KMS-11 (cell line): ENCODE data around the gene FBXO34.

Experiments used
- H2AFZ ChIP-seq: fragments of 200-600 bp; sonication (generic); 2 replicates; pipeline ENCODE4 v1.6.1; 2016; ENCODE audit warnings: antibody characterized with exemption, mixed run types, low read depth
- H3K27ac ChIP-seq: fragments of 200-600 bp; sonication (generic); 2 replicates; pipeline ENCODE4 v1.6.1; 2016; ENCODE audit warnings: mild to moderate bottlenecking, mixed run types
- H3K27me3 ChIP-seq: fragments of 200-600 bp; sonication (generic); 2 replicates; pipeline ENCODE4 v1.6.1; 2017; ENCODE audit warnings: mild to moderate bottlenecking, low read depth, mixed run types, moderate library complexity; ENCODE audit not compliant: insufficient read depth
- H3K36me3 ChIP-seq: fragments of 200-600 bp; sonication (generic); 2 replicates; pipeline ENCODE4 v1.6.1; 2017; ENCODE audit warnings: mild to moderate bottlenecking, mixed run types; ENCODE audit not compliant: insufficient read depth
- H3K4me1 ChIP-seq: fragments of 200-600 bp; sonication (generic); 2 replicates; pipeline ENCODE4 v1.6.1; 2016; ENCODE audit warnings: mild to moderate bottlenecking, low read depth, mixed run types; ENCODE audit not compliant: poor library complexity, severe bottlenecking
- H3K4me2 ChIP-seq: fragments of 200-600 bp; sonication (generic); 2 replicates; pipeline ENCODE4 v1.7.0; 2016; ENCODE audit warnings: mild to moderate bottlenecking, mixed run types
- H3K4me3 ChIP-seq: fragments of 200-600 bp; sonication (generic); IDR thresholded peaks from 2 replicates; pipeline ENCODE4 v1.6.1; 2017; ENCODE audit warnings: low read depth, low read length, mixed read lengths; ENCODE audit not compliant: insufficient read depth
- H3K79me2 ChIP-seq: fragments of 200-600 bp; sonication (generic); 2 replicates; pipeline ENCODE4 v1.6.1; 2016; ENCODE audit warnings: low read depth, mixed run types; ENCODE audit not compliant: insufficient read depth
- H3K9ac ChIP-seq: fragments of 200-600 bp; sonication (generic); 2 replicates; pipeline ENCODE4 v1.6.1; 2016; ENCODE audit warnings: mild to moderate bottlenecking, mixed run types
- H4K20me1 ChIP-seq: fragments of 200-600 bp; sonication (generic); 2 replicates; pipeline ENCODE4 v1.6.1; 2016; ENCODE audit warnings: mild to moderate bottlenecking, mixed run types; ENCODE audit not compliant: insufficient read depth
- CTCF ChIP-seq: fragments of 200-600 bp; sonication (generic); conservative IDR thresholded peaks from 2 replicates; pipeline ENCODE4 v1.6.1; 2017; ENCODE audit warnings: low read depth, mild to moderate bottlenecking, antibody characterized with exemption, low read length, moderate library complexity, mixed read lengths

Gene FBXO34

GRCh38 chr14:55256586-55256985 lies 14.6 kb upstream of the FBXO34 start:
- no peak overlapping the region for H2AFZ ChIP-seq
- no peak for TF ChIP-seq CTCF
- H3K36me3 ChIP-seq, result no peaks in the 10 kb centered on the region

GRCh38 chr14:55265197-55265596 lies 6.0 kb upstream of the FBXO34 start:
- Histone ChIP-seq H4K20me1 (no peaks in the 10 kb centered on the region), H3K27me3 (no peaks in the 10 kb centered on the region), H3K27ac (no peak overlapping the region), H3K4me1 (no peaks in the 10 kb centered on the region), H3K79me2 (no peaks in the 10 kb centered on the region), H3K4me2 (no peak overlapping the region), H2AFZ (no peak overlapping the region), H3K9ac (no peak overlapping the region), H3K4me3 (no peak overlapping the region), H3K36me3 (no peaks in the 10 kb centered on the region)
- TF ChIP-seq CTCF, result no peak

More at GRCh38 chr14:55256586-55256985, 14.6 kb upstream of the FBXO34 start:
- Histone ChIP-seq H3K4me1 (no peaks in the 10 kb centered on the region), H3K27ac (no peak overlapping the region), H3K4me2 (no peak overlapping the region), H3K27me3 (no peaks in the 10 kb centered on the region), H3K9ac (no peak overlapping the region), H3K79me2 (no peaks in the 10 kb centered on the region), H4K20me1 (no peaks in the 10 kb centered on the region), H3K4me3 (no peak overlapping the region)

- Histone ChIP-seq H3K4me1 (peaks cover 12% of the 10 kb centered on the region), H3K4me3 (no peak overlapping the region), H3K27ac (no peak overlapping the region)
Measured at GRCh38 chr14:55267820-55268219, 3.4 kb upstream of the FBXO34 start.

GRCh38 chr14:55271572-55272298 lies 514 bp downstream of the FBXO34 start:
- no peaks in the 10 kb centered on the region for H3K27me3 ChIP-seq
- H3K4me1 ChIP-seq, result peaks cover 15% of the 10 kb centered on the region
- peak overlapping the region; percentile 67 for H3K27ac ChIP-seq
- H2AFZ ChIP-seq, result peak overlapping the region; percentile 41
- peak overlapping the region; percentile 88 for H3K9ac ChIP-seq
- TF ChIP-seq CTCF, result no peak
- H4K20me1 ChIP-seq, result no peaks in the 10 kb centered on the region
- no peaks in the 10 kb centered on the region for H3K36me3 ChIP-seq
- no peaks in the 10 kb centered on the region; the same call in 1 of the 2 replicates for H3K79me2 ChIP-seq
- H3K4me2 ChIP-seq, result peak overlapping the region; percentile 48
- no peak overlapping the region for H3K4me3 ChIP-seq

More at GRCh38 chr14:55267820-55268219, 3.4 kb upstream of the FBXO34 start:
- no peak overlapping the region for H2AFZ ChIP-seq
- no peak for TF ChIP-seq CTCF
- no peak overlapping the region for H3K9ac ChIP-seq
- H3K4me2 ChIP-seq, result no peak overlapping the region
- no peaks in the 10 kb centered on the region for H3K36me3 ChIP-seq
- no peaks in the 10 kb centered on the region for H3K27me3 ChIP-seq
- H3K79me2 ChIP-seq, result no peaks in the 10 kb centered on the region; the same call in 1 of the 2 replicates
- H4K20me1 ChIP-seq, result no peaks in the 10 kb centered on the region
